ENCODE measurements around the gene KCND2.
"Not testable (repeated sequence)": the region's sequence is repeated elsewhere in the genome, so short reads cannot be mapped to it uniquely, and the experiment has no call there.

The KCND2 gene

GRCh38 chr7:120502825-120503224 is 229.8 kb downstream of the KCND2 start:
- DNase-seq, result no peak

GRCh38 chr7:120504386-120504785 is 231.4 kb downstream of the KCND2 start:
- DNase-seq, result no peak

GRCh38 chr7:120505770-120506169 is 232.8 kb downstream of the KCND2 start:
- no peak for DNase-seq

GRCh38 chr7:120512701-120513100 is 239.7 kb downstream of the KCND2 start:
- no peak for DNase-seq

GRCh38 chr7:120519224-120519623 is 246.2 kb downstream of the KCND2 start:
- DNase-seq, result no peak

- DNase-seq, result no peak
Measured at GRCh38 chr7:120521761-120522737, 249.1 kb downstream of the KCND2 start.

GRCh38 chr7:120523985-120524384 is 251.0 kb downstream of the KCND2 start:
- DNase-seq, result no peak

- no peak for DNase-seq
Measured at GRCh38 chr7:120526902-120527509, 254.0 kb downstream of the KCND2 start.

- no peak for DNase-seq
Measured at GRCh38 chr7:120529736-120530135, 256.8 kb downstream of the KCND2 start.

- DNase-seq, result no peak
Measured at GRCh38 chr7:120538335-120538734, 265.4 kb downstream of the KCND2 start.

- no peak for DNase-seq
Measured at GRCh38 chr7:120539321-120539720, 266.3 kb downstream of the KCND2 start.

GRCh38 chr7:120547605-120548004 is 274.6 kb downstream of the KCND2 start:
- DNase-seq, result no peak

- no peak for DNase-seq
Measured at GRCh38 chr7:120550494-120551048, 277.6 kb downstream of the KCND2 start.

- DNase-seq, result no peak
Measured at GRCh38 chr7:120553491-120553890, 280.5 kb downstream of the KCND2 start.

GRCh38 chr7:120554960-120555571 is 282.1 kb downstream of the KCND2 start:
- peak in 1 of 2 experiments; percentile 46 for DNase-seq

- DNase-seq, result no peak
Measured at GRCh38 chr7:120564145-120564544, 291.2 kb downstream of the KCND2 start.

- DNase-seq, result no peak
Measured at GRCh38 chr7:120567204-120567603, 294.2 kb downstream of the KCND2 start.

GRCh38 chr7:120578657-120579056 is 305.7 kb downstream of the KCND2 start:
- DNase-seq, result not testable (repeated sequence)

GRCh38 chr7:120582916-120583315 is 309.9 kb downstream of the KCND2 start:
- no peak for DNase-seq

GRCh38 chr7:120583899-120584586 is 311.1 kb downstream of the KCND2 start:
- DNase-seq, result no peak

GRCh38 chr7:120586571-120586970 is 313.6 kb downstream of the KCND2 start:
- no peak for DNase-seq

GRCh38 chr7:120587243-120587642 is 314.3 kb downstream of the KCND2 start:
- no peak for DNase-seq

- no peak for DNase-seq
Measured at GRCh38 chr7:120588416-120588815, 315.4 kb downstream of the KCND2 start.
